ENCODE data around the gene DSN1. TPM values are rescaled to one million over a fixed set of nuclear protein-coding genes. Genes with fewer than 3 reads are reported as not detected.

Gene DSN1
- total RNA-seq, 1 donor from 2014 or later = 12.8 TPM

- H3K4me3 Mint-ChIP-seq (ENCODE audit: unreplicated experiment) = no peak overlapping the region
- no peaks in the 10 kb centered on the region for H3K9me3 Mint-ChIP-seq (ENCODE audit: unreplicated experiment)
- no peaks in the 10 kb centered on the region for H3K36me3 Mint-ChIP-seq (ENCODE audit: low read depth, unreplicated experiment)
- no peak for TF ChIP-seq CTCF (IDR thresholded peaks at IDR 0.05; ENCODE audit: unreplicated experiment)
- no peaks in the 10 kb centered on the region for H3K4me1 Mint-ChIP-seq (ENCODE audit: unreplicated experiment)
- DNase-seq (ENCODE audit: low spot score) = peak; percentile 8
- H3K27me3 Mint-ChIP-seq (ENCODE audit: unreplicated experiment) = peaks cover 1% of the 10 kb centered on the region
- H3K27ac Mint-ChIP-seq (ENCODE audit: unreplicated experiment) = no peak overlapping the region
These were observed 55.9 kb downstream of the DSN1 start for GRCh38 chr20:36717657-36718056.

DNA sequence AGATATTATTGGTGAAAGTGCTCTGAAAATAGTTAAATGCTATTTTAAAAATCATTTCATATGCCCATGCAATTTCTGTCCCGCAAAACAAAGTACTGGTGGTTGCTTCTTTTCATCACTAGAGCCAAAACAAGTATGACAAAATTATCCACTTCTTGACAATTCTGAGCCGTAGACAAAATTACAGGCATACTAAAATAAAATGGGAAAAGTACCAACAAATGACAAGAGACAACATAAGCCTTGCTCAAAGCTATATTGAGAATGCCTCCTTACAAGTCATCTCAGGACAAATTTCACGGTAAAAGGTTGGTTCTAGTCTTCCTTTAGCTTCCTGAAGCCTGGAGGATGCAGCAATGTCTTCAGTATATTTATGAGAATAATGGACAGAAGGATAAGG, 56.5 kb downstream of the DSN1 start:
- Mint-ChIP-seq H3K36me3 (ENCODE audit: low read depth, unreplicated experiment) (no peaks in the 10 kb centered on the region), H3K27ac (ENCODE audit: unreplicated experiment) (no peak overlapping the region), H3K9me3 (ENCODE audit: unreplicated experiment) (no peaks in the 10 kb centered on the region), H3K4me3 (ENCODE audit: unreplicated experiment) (no peak overlapping the region), H3K27me3 (ENCODE audit: unreplicated experiment) (peaks cover 1% of the 10 kb centered on the region), H3K4me1 (ENCODE audit: unreplicated experiment) (no peaks in the 10 kb centered on the region)
- TF ChIP-seq CTCF (IDR thresholded peaks at IDR 0.05; ENCODE audit: unreplicated experiment) = no peak
- DNase-seq (ENCODE audit: low spot score) = no peak

- H3K9me3 Mint-ChIP-seq (ENCODE audit: unreplicated experiment) = no peaks in the 10 kb centered on the region
- no peaks in the 10 kb centered on the region for H3K4me1 Mint-ChIP-seq (ENCODE audit: unreplicated experiment)
- H3K27me3 Mint-ChIP-seq (ENCODE audit: unreplicated experiment) = no peaks in the 10 kb centered on the region
- no peak overlapping the region for H3K4me3 Mint-ChIP-seq (ENCODE audit: unreplicated experiment)
- no peak for DNase-seq (ENCODE audit: low spot score)
- no peak for TF ChIP-seq CTCF (IDR thresholded peaks at IDR 0.05; ENCODE audit: unreplicated experiment)
- no peaks in the 10 kb centered on the region for H3K36me3 Mint-ChIP-seq (ENCODE audit: low read depth, unreplicated experiment)
- no peak overlapping the region for H3K27ac Mint-ChIP-seq (ENCODE audit: unreplicated experiment)
These were observed 60.8 kb downstream of the DSN1 start for GRCh38 chr20:36712775-36713174.

GRCh38 chr20:36709126-36709525, 64.4 kb downstream of the DSN1 start:
- no peak for DNase-seq (ENCODE audit: low spot score)
- Mint-ChIP-seq H3K27ac (ENCODE audit: unreplicated experiment) (no peak overlapping the region), H3K27me3 (ENCODE audit: unreplicated experiment) (no peaks in the 10 kb centered on the region), H3K4me1 (ENCODE audit: unreplicated experiment) (no peaks in the 10 kb centered on the region), H3K4me3 (ENCODE audit: unreplicated experiment) (no peak overlapping the region), H3K36me3 (ENCODE audit: low read depth, unreplicated experiment) (no peaks in the 10 kb centered on the region), H3K9me3 (ENCODE audit: unreplicated experiment) (no peaks in the 10 kb centered on the region)
- TF ChIP-seq CTCF (IDR thresholded peaks at IDR 0.05; ENCODE audit: unreplicated experiment) = no peak

DNA sequence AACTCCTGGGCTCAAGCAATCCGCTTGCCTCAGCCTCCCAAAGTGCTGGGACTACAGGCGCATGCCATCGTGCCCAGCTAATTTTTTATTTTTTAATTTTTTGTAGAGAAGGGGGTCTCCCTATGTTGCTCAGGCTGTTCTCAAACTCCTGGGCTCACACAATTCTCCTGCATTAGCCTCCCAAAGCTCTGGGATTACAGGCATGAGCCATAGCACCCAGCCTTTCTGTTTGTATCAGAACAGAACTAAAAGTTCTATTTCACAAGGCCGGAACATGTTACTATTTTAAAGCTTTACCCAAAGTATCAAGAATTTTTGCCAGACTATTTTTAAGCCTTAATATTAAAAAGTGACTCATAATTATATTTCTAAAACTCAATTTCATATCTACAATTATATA, 70.0 kb downstream of the DSN1 start:
- Mint-ChIP-seq H3K27ac (ENCODE audit: unreplicated experiment) (no peak overlapping the region), H3K36me3 (ENCODE audit: low read depth, unreplicated experiment) (no peaks in the 10 kb centered on the region), H3K9me3 (ENCODE audit: unreplicated experiment) (no peaks in the 10 kb centered on the region), H3K4me1 (ENCODE audit: unreplicated experiment) (no peaks in the 10 kb centered on the region), H3K4me3 (ENCODE audit: unreplicated experiment) (no peak overlapping the region), H3K27me3 (ENCODE audit: unreplicated experiment) (no peaks in the 10 kb centered on the region)
- no peak for TF ChIP-seq CTCF (IDR thresholded peaks at IDR 0.05; ENCODE audit: unreplicated experiment)
- DNase-seq (ENCODE audit: low spot score) = no peak

Other genes starting within 250 kb of the DSN1 start
- 128 TPM for gene MYL9, start 232.2 kb downstream of the DSN1 start, total RNA-seq (ENCODE audit: unreplicated experiment)
- 43.7 TPM for gene TGIF2, start 200.2 kb downstream of the DSN1 start, total RNA-seq (ENCODE audit: unreplicated experiment)
- gene RAB5IF, start 168.0 kb downstream of the DSN1 start, total RNA-seq (ENCODE audit: unreplicated experiment) = 112 TPM
- gene SLA2, start 127.6 kb downstream of the DSN1 start, total RNA-seq (ENCODE audit: unreplicated experiment) = not detected
- gene NDRG3, start 27.7 kb downstream of the DSN1 start, total RNA-seq (ENCODE audit: unreplicated experiment) = 14.2 TPM
- gene TLDC2, start 102.4 kb upstream of the DSN1 start, total RNA-seq (ENCODE audit: unreplicated experiment) = not detected
- 58.1 TPM for gene SAMHD1, start 177.9 kb upstream of the DSN1 start, total RNA-seq (ENCODE audit: unreplicated experiment)